ENCODE measurements around the gene ASCL1. TPM values are rescaled to one million over a fixed set of nuclear protein-coding genes. Genes with fewer than 3 reads are reported as not detected.

ASCL1 gene
- total RNA-seq = not detected

DNA sequence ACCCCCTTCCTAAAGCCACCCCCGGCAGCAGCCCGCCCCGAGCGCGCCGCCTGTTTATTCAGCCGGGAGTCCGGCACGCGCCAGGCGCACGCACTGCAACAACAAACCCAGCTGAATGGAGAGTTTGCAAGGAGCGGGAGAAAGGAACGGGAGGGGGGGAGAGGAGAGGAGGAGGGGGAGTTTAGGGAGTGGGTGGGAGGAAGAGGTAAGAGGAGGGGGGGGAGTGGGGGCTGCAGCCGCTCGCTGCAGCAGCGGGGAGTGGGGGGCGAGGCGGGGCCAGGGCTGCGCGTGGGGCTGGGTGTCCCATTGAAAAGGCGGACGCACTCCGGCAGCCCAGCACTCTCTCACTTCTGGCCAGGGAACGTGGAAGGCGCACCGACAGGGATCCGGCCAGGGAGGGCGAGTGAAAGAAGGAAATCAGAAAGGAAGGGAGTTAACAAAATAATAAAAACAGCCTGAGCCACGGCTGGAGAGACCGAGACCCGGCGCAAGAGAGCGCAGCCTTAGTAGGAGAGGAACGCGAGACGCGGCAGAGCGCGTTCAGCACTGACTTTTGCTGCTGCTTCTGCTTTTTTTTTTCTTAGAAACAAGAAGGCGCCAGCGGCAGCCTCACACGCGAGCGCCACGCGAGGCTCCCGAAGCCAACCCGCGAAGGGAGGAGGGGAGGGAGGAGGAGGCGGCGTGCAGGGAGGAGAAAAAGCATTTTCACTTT is at the start of gene ASCL1:
TSS of gene ASCL1 (plus strand) at position 336 of the 712 bp plus-strand sequence. CDS start 571 bp downstream, outside the sequence.
- peaks cover 72% of the 10 kb centered on the region for H3K27me3 Mint-ChIP-seq
- POLR2A ChIA-PET = no interaction called here
- H3K9me3 Mint-ChIP-seq (ENCODE audit: low read depth) = no peaks in the 10 kb centered on the region
- H3K27ac Mint-ChIP-seq = no peak within 1 kb of the TSS
- CTCF ChIA-PET = no interaction called here
- H3K4me3 Mint-ChIP-seq = peak within 1 kb of the TSS; percentile 42
- no peaks in the 10 kb centered on the region for H3K36me3 Mint-ChIP-seq (ENCODE audit: low read depth)
- H3K4me1 Mint-ChIP-seq = peaks cover 28% of the 10 kb centered on the region
- ATAC-seq = no peak
- intact Hi-C loops (cut with DNase I, micrococcal nuclease) = loop anchor here in 1 of 2 experiments (10.0 kb wide), 1 partner anchor 317 kb away; no protein-coding TSS in a partner anchor
- DNase-seq = no peak

DNA sequence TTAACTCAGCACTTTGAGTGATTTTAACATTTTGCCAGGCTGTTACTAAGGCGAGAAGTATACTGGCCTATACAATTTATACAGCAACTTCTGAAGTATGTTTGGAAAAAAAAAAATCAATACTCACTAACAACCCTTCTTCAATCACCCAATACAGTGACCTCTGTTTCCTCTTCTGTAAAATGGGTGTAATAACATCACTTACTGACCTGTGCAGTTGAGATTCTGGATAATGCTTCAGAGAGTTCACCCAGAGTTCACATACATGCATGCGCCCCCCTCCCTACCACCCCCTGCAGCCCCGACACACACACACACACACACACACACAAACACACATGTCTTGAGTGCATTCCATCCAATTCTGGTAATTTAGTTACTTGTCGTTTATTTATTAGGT is 49.6 kb upstream of the ASCL1 start:
- ChIA-PET CTCF (no interaction called here), POLR2A (no interaction called here)
- DNase-seq (no peak), ATAC-seq (no peak)
- Mint-ChIP-seq H3K4me1 (no peaks in the 10 kb centered on the region), H3K27ac (no peak overlapping the region), H3K27me3 (peaks cover 14% of the 10 kb centered on the region), H3K4me3 (no peak overlapping the region), H3K9me3 (ENCODE audit: low read depth) (no peaks in the 10 kb centered on the region), H3K36me3 (ENCODE audit: low read depth) (no peaks in the 10 kb centered on the region)
- intact Hi-C loops (cut with DNase I, micrococcal nuclease) = no loop called here

DNA sequence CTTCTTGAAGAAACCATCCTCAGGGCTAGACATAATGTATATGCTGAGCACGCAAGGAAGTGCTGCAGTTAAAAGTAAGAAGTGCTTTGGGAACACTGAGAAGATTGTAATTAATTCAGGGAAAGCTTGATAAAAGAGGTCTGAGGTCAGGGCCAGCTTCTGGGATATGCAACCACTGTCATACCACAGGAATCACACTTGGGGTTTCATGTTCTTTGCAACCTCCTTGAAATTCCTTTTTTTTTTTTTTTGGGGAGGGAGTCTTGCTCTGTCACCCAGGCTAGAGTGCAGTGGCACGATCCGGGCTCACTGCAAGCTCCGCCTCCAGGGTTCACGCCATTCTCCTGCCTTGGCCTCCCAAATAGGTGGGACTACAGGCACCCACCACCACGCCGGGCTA is 47.3 kb upstream of the ASCL1 start:
- CTCF ChIA-PET = interaction anchor here (0.7 kb wide), 1 partner anchor 108 kb away, joined by 3 read pairs; no protein-coding TSS in a partner anchor
- DNase-seq (no peak), ATAC-seq (no peak)
- H3K36me3 Mint-ChIP-seq (ENCODE audit: low read depth) = no peaks in the 10 kb centered on the region
- H3K27ac Mint-ChIP-seq = no peak overlapping the region
- POLR2A ChIA-PET = no interaction called here
- intact Hi-C loops (cut with DNase I, micrococcal nuclease) = no loop called here
- no peaks in the 10 kb centered on the region for H3K9me3 Mint-ChIP-seq (ENCODE audit: low read depth)
- peaks cover 11% of the 10 kb centered on the region for H3K27me3 Mint-ChIP-seq
- H3K4me1 Mint-ChIP-seq = no peaks in the 10 kb centered on the region
- H3K4me3 Mint-ChIP-seq = no peak overlapping the region

DNA sequence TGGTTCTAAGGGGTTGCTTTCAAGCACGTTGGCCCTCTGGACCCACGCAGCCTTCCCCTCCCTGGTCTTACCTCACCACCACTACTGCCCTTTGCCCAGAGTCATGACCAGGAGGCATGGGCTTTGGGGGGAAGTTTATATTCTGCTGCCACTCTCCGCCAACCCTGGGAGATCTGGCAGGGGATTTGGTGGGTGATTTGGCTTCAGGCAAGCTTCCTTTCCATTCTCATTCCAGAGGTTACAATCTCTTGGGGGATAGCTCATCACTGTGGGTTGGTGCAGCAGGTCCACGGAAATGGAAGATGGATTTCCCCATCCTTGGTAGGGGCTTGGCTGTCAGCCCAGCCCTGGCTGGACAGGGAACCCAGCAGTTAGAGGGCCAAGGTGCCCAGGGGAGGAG is 46.7 kb upstream of the ASCL1 start:
- H3K36me3 Mint-ChIP-seq (ENCODE audit: low read depth) = no peaks in the 10 kb centered on the region
- no peak for DNase-seq
- no peak for ATAC-seq
- ChIA-PET CTCF (no interaction called here), POLR2A (no interaction called here)
- no peaks in the 10 kb centered on the region for H3K9me3 Mint-ChIP-seq (ENCODE audit: low read depth)
- no peak overlapping the region for H3K27ac Mint-ChIP-seq
- H3K27me3 Mint-ChIP-seq = peaks cover 10% of the 10 kb centered on the region
- intact Hi-C loops (cut with DNase I, micrococcal nuclease) = no loop called here
- H3K4me3 Mint-ChIP-seq = no peak overlapping the region
- no peaks in the 10 kb centered on the region for H3K4me1 Mint-ChIP-seq

DNA sequence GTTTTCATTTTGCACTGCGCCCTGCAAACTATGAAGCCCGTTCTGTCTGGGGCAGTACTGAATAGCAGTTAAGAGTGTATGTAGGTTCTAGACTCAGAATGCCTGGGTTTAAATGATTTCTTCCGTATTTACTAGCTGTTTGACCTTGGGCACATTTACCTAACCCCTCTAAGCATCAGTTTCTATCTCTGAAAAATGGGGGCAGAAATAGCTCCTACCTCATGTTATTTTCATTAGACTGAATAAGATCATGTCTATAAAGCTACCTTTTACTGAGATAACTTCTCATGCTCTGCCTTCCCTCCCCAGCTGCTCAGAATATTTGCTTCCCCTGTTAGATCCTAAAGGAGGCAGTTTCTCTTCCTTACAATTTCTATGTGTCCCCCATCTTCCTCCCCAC is 46.2 kb upstream of the ASCL1 start:
- CTCF ChIA-PET = no interaction called here
- Mint-ChIP-seq H3K4me1 (no peaks in the 10 kb centered on the region), H3K9me3 (ENCODE audit: low read depth) (no peaks in the 10 kb centered on the region), H3K27me3 (peaks cover 10% of the 10 kb centered on the region), H3K36me3 (ENCODE audit: low read depth) (no peaks in the 10 kb centered on the region), H3K4me3 (no peak overlapping the region), H3K27ac (no peak overlapping the region)
- ATAC-seq (no peak), DNase-seq (no peak)
- POLR2A ChIA-PET = no interaction called here
- intact Hi-C loops (cut with DNase I, micrococcal nuclease) = no loop called here

DNA sequence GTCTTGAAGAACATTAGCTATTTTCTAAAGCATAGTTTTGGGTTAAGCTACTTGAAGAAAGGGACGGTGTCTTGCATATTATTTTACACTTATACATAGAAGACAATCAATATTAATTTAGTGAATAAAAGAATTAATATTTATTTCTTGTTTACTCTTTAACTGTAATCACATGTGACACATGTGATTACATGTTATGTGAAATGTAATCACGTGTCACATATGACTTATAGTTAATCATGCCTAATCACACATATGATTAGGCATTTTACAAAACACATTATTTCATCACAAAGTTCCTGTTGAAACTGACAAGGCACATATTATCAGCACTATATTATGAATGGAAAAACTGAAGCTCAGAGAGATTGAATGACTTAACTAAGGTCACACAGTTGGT is 45.2 kb upstream of the ASCL1 start:
- ChIA-PET POLR2A (no interaction called here), CTCF (interaction anchor here (0.6 kb wide), 1 partner anchor 19 kb away, joined by 4 read pairs; no protein-coding TSS in a partner anchor)
- intact Hi-C loops (cut with DNase I, micrococcal nuclease) = no loop called here
- Mint-ChIP-seq H3K27me3 (peaks cover 11% of the 10 kb centered on the region), H3K9me3 (ENCODE audit: low read depth) (no peaks in the 10 kb centered on the region), H3K4me3 (no peak overlapping the region), H3K27ac (no peak overlapping the region), H3K36me3 (ENCODE audit: low read depth) (no peaks in the 10 kb centered on the region), H3K4me1 (peaks cover 2% of the 10 kb centered on the region)
- ATAC-seq = no peak
- DNase-seq = no peak

DNA sequence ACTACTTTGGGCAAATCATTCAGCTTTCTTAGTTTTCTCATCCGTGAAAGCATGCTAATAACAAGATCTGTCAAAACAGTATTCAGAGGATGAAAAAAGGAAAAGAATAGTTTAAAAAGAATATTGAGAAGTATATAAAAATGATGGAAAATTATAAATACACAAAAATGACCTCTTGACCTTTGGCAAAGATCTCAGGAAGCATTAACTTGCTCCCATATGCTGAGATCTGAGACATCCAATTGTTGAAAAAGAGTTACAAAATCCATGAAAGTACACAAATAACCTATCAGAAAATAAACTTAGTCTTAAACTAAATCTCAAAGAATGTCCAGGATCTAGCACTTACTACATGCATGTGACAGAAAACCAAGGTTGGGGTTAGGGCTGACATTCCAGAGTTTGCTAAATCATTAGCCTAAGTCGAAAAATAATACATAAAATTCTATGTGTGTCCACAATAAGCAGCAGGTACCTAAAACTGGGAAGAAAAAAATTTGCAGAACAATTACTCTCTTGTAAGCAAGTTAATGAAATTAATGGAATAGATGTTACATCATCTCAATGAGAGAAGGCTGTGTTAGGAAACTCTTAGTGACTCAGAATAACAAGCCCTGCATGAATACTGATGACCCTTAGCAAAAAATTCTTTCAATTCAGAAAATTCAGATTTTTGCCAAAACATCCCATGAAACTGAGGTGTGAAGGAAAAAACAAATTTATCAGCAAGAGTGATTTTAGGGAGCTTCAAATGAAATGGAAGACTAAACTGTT is 43.8 kb upstream of the ASCL1 start:
- Mint-ChIP-seq H3K4me1 (peaks cover 6% of the 10 kb centered on the region), H3K4me3 (no peak overlapping the region), H3K9me3 (ENCODE audit: low read depth) (no peaks in the 10 kb centered on the region), H3K36me3 (ENCODE audit: low read depth) (no peaks in the 10 kb centered on the region), H3K27me3 (peaks cover 15% of the 10 kb centered on the region), H3K27ac (no peak overlapping the region)
- ATAC-seq (no peak), DNase-seq (no peak)
- CTCF ChIA-PET = no interaction called here
- POLR2A ChIA-PET = no interaction called here
- intact Hi-C loops (cut with DNase I, micrococcal nuclease) = no loop called here

DNA sequence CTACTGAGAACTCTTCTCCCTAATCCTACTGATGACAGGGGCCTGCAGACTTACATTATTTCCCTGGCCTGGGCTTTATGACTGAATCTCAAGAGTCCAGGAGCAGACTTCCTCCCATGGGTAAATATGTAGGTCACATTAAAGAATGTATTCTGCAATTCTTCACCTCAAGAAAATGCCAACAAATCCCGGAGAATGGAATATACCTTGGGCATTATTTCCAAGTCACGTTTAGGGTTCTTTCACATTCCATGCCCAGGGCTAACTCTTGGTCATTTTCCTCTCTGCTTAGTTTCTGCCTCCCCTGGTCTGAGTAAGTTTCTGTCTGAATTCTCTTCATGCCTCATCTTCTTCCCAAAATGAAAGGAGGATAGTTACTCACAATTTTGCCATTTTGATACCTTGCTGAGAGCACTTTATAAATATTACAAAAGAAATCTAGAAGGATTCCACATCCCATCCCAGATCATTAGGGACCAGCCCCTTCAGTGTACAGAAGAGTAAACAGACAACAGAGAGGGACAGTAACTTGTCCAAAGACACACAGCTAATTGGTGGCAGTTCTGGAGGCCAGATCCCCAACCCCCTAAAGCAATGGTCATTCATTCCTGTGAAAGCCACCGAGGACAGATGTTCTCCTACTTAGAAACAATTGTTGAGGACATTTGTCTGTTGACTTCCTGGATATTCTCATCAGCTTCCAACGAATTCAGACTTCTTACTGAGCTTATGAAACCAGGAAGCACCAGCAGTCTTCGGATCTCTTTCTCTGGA is 41.0 kb upstream of the ASCL1 start:
- Mint-ChIP-seq H3K4me3 (peak overlapping the region; percentile 50), H3K27me3 (peaks cover 15% of the 10 kb centered on the region)
- no peak for DNase-seq

DNA sequence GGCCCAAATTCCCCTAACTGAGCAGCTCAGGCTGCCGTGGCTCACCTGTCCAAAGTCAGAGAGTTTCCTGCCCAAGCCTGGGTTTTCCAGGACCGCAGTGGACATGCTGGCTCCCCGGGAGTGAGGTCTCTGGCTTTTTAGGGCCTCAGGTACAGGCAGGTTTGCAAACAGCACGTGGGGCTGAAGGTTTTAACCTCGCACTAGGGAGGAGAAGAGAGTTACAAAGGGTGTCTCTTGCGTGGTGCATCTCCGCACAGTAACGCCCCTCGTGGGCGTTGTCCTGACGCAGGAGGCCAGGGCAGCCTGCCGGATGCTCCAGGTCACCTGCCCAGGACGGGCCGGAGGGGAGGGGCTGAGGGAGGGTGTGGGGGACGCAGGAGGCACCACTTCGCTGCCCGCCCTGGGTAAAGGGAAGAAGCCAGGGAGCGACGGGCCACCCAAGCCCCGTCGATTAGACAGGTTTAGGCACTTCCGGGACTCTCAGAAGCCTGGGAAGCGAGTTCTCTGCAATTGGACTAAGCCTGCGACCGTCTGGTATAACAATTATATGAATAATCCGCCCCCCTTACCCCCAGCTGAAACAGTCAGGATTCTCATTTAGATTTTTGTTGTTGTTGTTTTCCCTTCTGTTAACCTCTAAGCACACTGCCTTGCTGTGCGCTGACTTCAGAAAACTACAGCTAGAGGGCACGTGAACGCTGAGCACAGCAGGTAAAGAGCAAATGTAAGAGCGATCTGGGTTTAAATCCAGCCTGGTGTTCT is 40.3 kb upstream of the ASCL1 start, which contains the start of gene PAH:
TSS of gene PAH (minus strand) at position 219 of the 762 bp plus-strand sequence. CDS start at position 105, 114 bp downstream.
- POLR2A ChIA-PET = no interaction called here

More for the DNA sequence above, 41.0 kb upstream of the ASCL1 start:
- H3K4me1 Mint-ChIP-seq = peaks cover 6% of the 10 kb centered on the region
- no peaks in the 10 kb centered on the region for H3K36me3 Mint-ChIP-seq (ENCODE audit: low read depth)
- POLR2A ChIA-PET = no interaction called here
- intact Hi-C loops (cut with DNase I, micrococcal nuclease) = no loop called here
- H3K27ac Mint-ChIP-seq = no peak overlapping the region
- no peak for ATAC-seq
- no peaks in the 10 kb centered on the region for H3K9me3 Mint-ChIP-seq (ENCODE audit: low read depth)
- CTCF ChIA-PET = interaction anchor here (0.7 kb wide), 1 partner anchor 803 kb away, joined by 4 read pairs; no protein-coding TSS in a partner anchor

DNA sequence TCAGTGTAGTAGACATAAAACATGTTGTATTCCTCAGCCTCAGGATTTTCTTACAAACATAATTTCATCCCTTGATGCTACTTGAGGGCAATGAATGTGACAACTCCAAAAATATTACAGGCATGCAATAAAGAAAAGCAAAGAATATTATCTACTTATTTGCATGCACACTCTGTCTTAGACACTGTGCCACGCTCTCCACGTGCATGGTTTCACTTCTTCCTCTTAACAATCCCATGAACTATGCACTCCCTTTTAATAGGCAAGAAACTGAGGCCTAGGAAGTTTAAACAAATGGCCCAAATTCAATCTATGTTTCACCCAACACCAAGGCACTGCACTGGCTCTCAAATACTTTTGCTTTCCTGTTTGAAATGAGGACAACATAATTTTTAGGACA is 38.6 kb upstream of the ASCL1 start:
- ChIA-PET POLR2A (no interaction called here), CTCF (no interaction called here)
- no peak overlapping the region for H3K27ac Mint-ChIP-seq
- no peaks in the 10 kb centered on the region for H3K9me3 Mint-ChIP-seq (ENCODE audit: low read depth)
- H3K4me3 Mint-ChIP-seq = no peak overlapping the region
- H3K4me1 Mint-ChIP-seq = peaks cover 6% of the 10 kb centered on the region
- intact Hi-C loops (cut with DNase I, micrococcal nuclease) = no loop called here
- ATAC-seq (no peak), DNase-seq (no peak)
- peaks cover 13% of the 10 kb centered on the region for H3K27me3 Mint-ChIP-seq
- H3K36me3 Mint-ChIP-seq (ENCODE audit: low read depth) = no peaks in the 10 kb centered on the region

More for the DNA sequence above, 40.3 kb upstream of the ASCL1 start, which contains the start of gene PAH:
- intact Hi-C loops (cut with DNase I, micrococcal nuclease) = no loop called here
- ATAC-seq = peak; percentile 42
- no peaks in the 10 kb centered on the region for H3K9me3 Mint-ChIP-seq (ENCODE audit: low read depth)
- H3K4me3 Mint-ChIP-seq = peak within 1 kb of the TSS; percentile 50
- H3K4me1 Mint-ChIP-seq = peaks cover 6% of the 10 kb centered on the region
- no peaks in the 10 kb centered on the region for H3K36me3 Mint-ChIP-seq (ENCODE audit: low read depth)
- peak; percentile 25 for DNase-seq
- peaks cover 13% of the 10 kb centered on the region for H3K27me3 Mint-ChIP-seq
- H3K27ac Mint-ChIP-seq = no peak within 1 kb of the TSS
- CTCF ChIA-PET = interaction anchor here (0.7 kb wide), 1 partner anchor 803 kb away, joined by 4 read pairs; no protein-coding TSS in a partner anchor

DNA sequence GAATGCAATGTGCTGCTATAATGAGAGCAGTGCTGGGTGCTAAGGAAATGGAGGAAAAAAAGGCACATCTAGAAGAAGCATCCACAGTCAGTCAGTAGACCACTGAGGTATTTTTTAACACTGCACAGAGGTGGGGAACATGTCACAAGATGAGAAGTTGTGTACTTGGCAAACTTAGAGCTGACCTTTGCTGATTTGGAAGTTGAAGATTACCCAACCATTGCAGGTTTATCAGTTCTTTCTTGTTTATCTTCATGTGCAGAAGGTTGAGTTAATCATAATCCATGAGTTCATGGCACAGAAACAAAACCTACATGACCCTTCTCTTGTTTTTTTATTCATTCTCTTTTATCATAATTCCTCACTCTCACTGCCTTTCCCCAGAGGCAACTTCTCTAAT is 37.2 kb upstream of the ASCL1 start:
- no peaks in the 10 kb centered on the region for H3K9me3 Mint-ChIP-seq (ENCODE audit: low read depth)
- DNase-seq (no peak), ATAC-seq (no peak)
- ChIA-PET POLR2A (no interaction called here), CTCF (no interaction called here)
- intact Hi-C loops (cut with DNase I, micrococcal nuclease) = no loop called here
- H3K27ac Mint-ChIP-seq = no peak overlapping the region
- no peak overlapping the region for H3K4me3 Mint-ChIP-seq
- H3K4me1 Mint-ChIP-seq = peaks cover 6% of the 10 kb centered on the region
- H3K27me3 Mint-ChIP-seq = peaks cover 9% of the 10 kb centered on the region
- no peaks in the 10 kb centered on the region for H3K36me3 Mint-ChIP-seq (ENCODE audit: low read depth)
